ENCODE results near the gene BMAL1. TPM values are rescaled to one million over a fixed set of nuclear protein-coding genes. Genes with fewer than 3 reads are reported as not detected.
A peak's percentile ranks its signal among the peaks of the same experiment; 100 is the strongest.

Gene BMAL1
- 100 to 1,000 TPM in 1 of 4 donors, 10 to 100 TPM in 3; 15.8 to 125 (median 24.4) TPM for total RNA-seq

GRCh38 chr11:13277768-13278608, at the start of gene BMAL1:
TSS of gene BMAL1 (plus strand) at chr11:13277790. CDS start at chr11:13354309, 76,519 bp downstream.
- Histone ChIP-seq H3K4me3 (peak within 1 kb of the TSS; percentile 87 to 98), H3K9me3 (no peaks in the 10 kb centered on the region), H3K27ac (peak within 1 kb of the TSS; percentile 95), H3K36me3 (no peaks in the 10 kb centered on the region), H3K27me3 (no peaks in the 10 kb centered on the region), H3K4me1 (peaks cover 0 to 5% of the 10 kb centered on the region in 2 donors)
- TF ChIP-seq CTCF (IDR thresholded peaks at IDR 0.05) (no peak), POLR2A (IDR thresholded peaks at IDR 0.05) (peak; percentile 75 to 92)
- intact Hi-C loops (cut with DNase I; ENCODE audit: low total_unique reads), result no loop called here
- peak; percentile 44 for DNase-seq

- Histone ChIP-seq H3K27me3 (no peaks in the 10 kb centered on the region), H3K9me3 (no peaks in the 10 kb centered on the region), H3K27ac (no peak overlapping the region), H3K4me1 (no peaks in the 10 kb centered on the region), H3K36me3 (no peaks in the 10 kb centered on the region), H3K4me3 (no peak overlapping the region)
- no peak for TF ChIP-seq CTCF (IDR thresholded peaks at IDR 0.05)
- TF ChIP-seq POLR2A (IDR thresholded peaks at IDR 0.05), result no peak
- DNase-seq, result no peak
- intact Hi-C loops (cut with DNase I; ENCODE audit: low total_unique reads), result no loop called here
Measured at GRCh38 chr11:13228572-13228971, 49.0 kb upstream of the BMAL1 start.

- intact Hi-C loops (cut with DNase I; ENCODE audit: low total_unique reads), result no loop called here
- no peak overlapping the region for H3K4me3 ChIP-seq
- no peaks in the 10 kb centered on the region for H3K4me1 ChIP-seq
- DNase-seq, result no peak
- H3K9me3 ChIP-seq, result no peaks in the 10 kb centered on the region
- H3K36me3 ChIP-seq, result no peaks in the 10 kb centered on the region
- TF ChIP-seq CTCF (IDR thresholded peaks at IDR 0.05) (no peak), POLR2A (IDR thresholded peaks at IDR 0.05) (no peak)
- no peaks in the 10 kb centered on the region for H3K27me3 ChIP-seq
- H3K27ac ChIP-seq, result no peak overlapping the region
Measured at GRCh38 chr11:13229136-13229535, 48.5 kb upstream of the BMAL1 start.

- intact Hi-C loops (cut with DNase I; ENCODE audit: low total_unique reads), result no loop called here
- DNase-seq, result no peak
- H3K4me1 ChIP-seq, result no peaks in the 10 kb centered on the region
- TF ChIP-seq CTCF (IDR thresholded peaks at IDR 0.05) (no peak), POLR2A (IDR thresholded peaks at IDR 0.05) (no peak)
- H3K27ac ChIP-seq, result no peak overlapping the region
- no peak overlapping the region for H3K4me3 ChIP-seq
- no peaks in the 10 kb centered on the region for H3K27me3 ChIP-seq
- H3K36me3 ChIP-seq, result no peaks in the 10 kb centered on the region
- no peaks in the 10 kb centered on the region for H3K9me3 ChIP-seq
Measured at GRCh38 chr11:13229711-13230318, 47.8 kb upstream of the BMAL1 start.

GRCh38 chr11:13233173-13233745, 44.3 kb upstream of the BMAL1 start:
- H3K27ac ChIP-seq, result no peak overlapping the region
- intact Hi-C loops (cut with DNase I; ENCODE audit: low total_unique reads), result no loop called here
- H3K27me3 ChIP-seq, result no peaks in the 10 kb centered on the region
- no peaks in the 10 kb centered on the region for H3K36me3 ChIP-seq
- no peaks in the 10 kb centered on the region for H3K4me1 ChIP-seq
- no peak overlapping the region for H3K4me3 ChIP-seq
- no peaks in the 10 kb centered on the region for H3K9me3 ChIP-seq
- TF ChIP-seq POLR2A (IDR thresholded peaks at IDR 0.05) (no peak), CTCF (IDR thresholded peaks at IDR 0.05) (no peak)
- no peak for DNase-seq

All from uterus (tissue), 4 donors.